Measurements from ENCODE around the gene ZFAND4.
"Not testable (repeated sequence)": the region's sequence is repeated elsewhere in the genome, so short reads cannot be mapped to it uniquely, and the experiment has no call there.

The ZFAND4 gene

DNA sequence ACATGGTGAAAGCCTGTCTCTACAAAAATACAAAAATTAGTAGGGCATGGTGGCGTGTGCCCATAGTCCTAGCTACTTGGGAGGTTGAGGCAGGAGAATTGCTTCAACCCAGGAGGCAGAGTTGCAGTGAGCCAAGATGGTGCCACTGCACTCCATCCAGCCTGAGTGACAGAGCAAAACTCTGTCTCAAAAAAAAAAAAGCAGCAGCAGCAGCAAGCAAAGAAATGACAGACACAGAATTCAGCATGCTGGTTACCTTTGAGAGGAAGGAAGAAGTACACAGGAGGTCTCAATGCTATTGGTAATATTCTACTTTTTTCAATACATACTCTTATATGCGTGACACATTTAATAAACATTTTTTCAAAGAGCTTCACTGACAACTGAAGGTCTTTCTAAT, 81.3 kb downstream of the ZFAND4 start:
- Mint-ChIP-seq H3K4me3 (no peak overlapping the region), H3K27me3 (no peaks in the 10 kb centered on the region), H3K36me3 (peaks cover 11 to 31% of the 10 kb centered on the region in 2 donors), H3K9me3 (peaks cover 3 to 8% of the 10 kb centered on the region in 2 donors), H3K4me1 (peaks cover 22 to 37% of the 10 kb centered on the region in 2 donors), H3K27ac (peak overlapping the region; percentile 14)
- ATAC-seq (replicated peaks): no peak
- DNase-seq: no peak

- peaks cover 25 to 38% of the 10 kb centered on the region in 2 donors for H3K4me1 Mint-ChIP-seq
- ATAC-seq (replicated peaks): no peak
- H3K27ac Mint-ChIP-seq: no peak overlapping the region
- H3K36me3 Mint-ChIP-seq: peaks cover 19 to 36% of the 10 kb centered on the region in 2 donors
- no peak for DNase-seq
- H3K27me3 Mint-ChIP-seq: no peaks in the 10 kb centered on the region
- peaks cover 10 to 11% of the 10 kb centered on the region in 2 donors for H3K9me3 Mint-ChIP-seq
- no peak overlapping the region for H3K4me3 Mint-ChIP-seq
These were observed 82.7 kb downstream of the ZFAND4 start for GRCh38 chr10:45589868-45590267.

- ATAC-seq (replicated peaks): no peak
- H3K4me3 Mint-ChIP-seq: no peak overlapping the region
- DNase-seq: no peak
- H3K27ac Mint-ChIP-seq: no peak overlapping the region
- H3K27me3 Mint-ChIP-seq: no peaks in the 10 kb centered on the region
- peaks cover 11 to 14% of the 10 kb centered on the region in 2 donors for H3K9me3 Mint-ChIP-seq
- peaks cover 24 to 36% of the 10 kb centered on the region in 2 donors for H3K4me1 Mint-ChIP-seq
- H3K36me3 Mint-ChIP-seq: peaks cover 22 to 42% of the 10 kb centered on the region in 2 donors
These were observed 83.6 kb downstream of the ZFAND4 start for GRCh38 chr10:45589009-45589408.

DNA sequence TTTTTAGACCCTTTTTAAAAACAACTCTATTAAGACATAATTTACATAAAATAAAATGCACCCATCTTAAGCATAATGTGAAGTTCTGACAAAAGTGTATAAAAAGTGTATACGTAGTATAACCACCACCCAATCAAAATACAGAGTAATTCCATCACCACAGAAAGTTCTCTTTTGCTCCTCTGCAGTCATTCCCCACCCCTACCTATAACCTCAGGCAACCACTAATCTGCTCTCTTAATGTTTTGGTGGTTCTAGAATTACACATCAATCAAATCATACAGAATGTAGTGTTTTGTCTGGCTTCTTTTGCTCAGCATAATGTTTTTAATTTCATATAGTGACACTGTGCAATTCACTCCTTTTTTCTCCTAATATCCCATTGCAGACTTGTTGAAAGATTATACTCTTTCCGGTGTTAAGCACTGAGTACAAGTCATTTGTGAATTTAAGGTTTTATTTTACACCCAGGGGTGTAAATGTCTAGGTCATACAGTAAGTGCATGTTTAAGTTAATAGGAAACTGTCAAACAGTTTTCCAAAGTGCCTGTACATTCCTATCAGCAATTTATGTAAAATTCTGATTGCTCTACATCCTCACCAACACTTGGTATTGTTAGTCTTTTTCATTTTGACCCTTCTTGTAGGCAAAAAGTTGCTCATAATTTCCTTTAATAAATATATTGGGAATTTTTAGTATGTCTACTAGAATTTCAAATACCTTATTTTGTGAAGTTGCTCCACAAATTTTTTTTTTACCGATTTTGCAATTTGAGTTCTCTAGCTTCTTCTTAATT, 86.3 kb downstream of the ZFAND4 start:
- H3K27me3 Mint-ChIP-seq: no peaks in the 10 kb centered on the region
- ATAC-seq (replicated peaks) (no peak), DNase-seq (no peak)
- H3K36me3 Mint-ChIP-seq: peaks cover 25 to 37% of the 10 kb centered on the region in 2 donors
- H3K27ac Mint-ChIP-seq: no peak overlapping the region
- H3K4me1 Mint-ChIP-seq: peaks cover 16 to 24% of the 10 kb centered on the region in 2 donors
- H3K9me3 Mint-ChIP-seq: peaks cover 11 to 14% of the 10 kb centered on the region in 2 donors
- no peak overlapping the region for H3K4me3 Mint-ChIP-seq

GRCh38 chr10:45585131-45585530, 87.4 kb downstream of the ZFAND4 start:
- ATAC-seq (replicated peaks): no peak
- peaks cover 11 to 14% of the 10 kb centered on the region in 2 donors for H3K9me3 Mint-ChIP-seq
- H3K4me1 Mint-ChIP-seq: peaks cover 20 to 31% of the 10 kb centered on the region in 2 donors
- peaks cover 21 to 30% of the 10 kb centered on the region in 2 donors for H3K36me3 Mint-ChIP-seq
- no peak overlapping the region for H3K4me3 Mint-ChIP-seq
- H3K27ac Mint-ChIP-seq: no peak overlapping the region
- no peaks in the 10 kb centered on the region for H3K27me3 Mint-ChIP-seq
- no peak for DNase-seq

DNA sequence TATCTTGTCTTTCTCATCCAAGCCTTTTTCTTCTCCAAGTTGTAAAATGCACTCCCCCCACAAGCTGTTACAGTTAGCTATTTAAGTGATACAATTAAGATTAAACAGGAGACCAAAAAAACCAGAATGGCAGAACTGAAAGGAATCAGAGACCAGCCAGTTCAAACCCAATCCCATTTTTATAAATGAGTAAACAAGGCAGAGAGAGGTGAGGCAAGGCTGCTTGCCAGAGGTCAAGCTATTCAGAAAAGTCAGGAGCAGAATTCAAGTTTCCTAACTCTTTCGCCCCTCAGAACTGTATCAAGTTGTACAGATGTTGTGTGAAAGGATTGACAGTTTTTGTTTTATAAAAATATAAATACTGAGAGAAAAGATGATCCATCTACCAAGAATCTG, 90.2 kb downstream of the ZFAND4 start:
- DNase-seq: no peak
- peaks cover 8 to 12% of the 10 kb centered on the region in 2 donors for H3K9me3 Mint-ChIP-seq
- H3K36me3 Mint-ChIP-seq: peaks cover 16% of the 10 kb centered on the region in 2 donors
- no peak for ATAC-seq (replicated peaks)
- no peaks in the 10 kb centered on the region for H3K27me3 Mint-ChIP-seq
- H3K4me1 Mint-ChIP-seq: peaks cover 23 to 40% of the 10 kb centered on the region in 2 donors
- no peak overlapping the region for H3K4me3 Mint-ChIP-seq
- H3K27ac Mint-ChIP-seq: no peak overlapping the region

GRCh38 chr10:45581582-45582385, 90.8 kb downstream of the ZFAND4 start:
- Mint-ChIP-seq H3K9me3 (peaks cover 5 to 11% of the 10 kb centered on the region in 2 donors), H3K4me1 (peaks cover 25 to 40% of the 10 kb centered on the region in 2 donors), H3K27ac (peak overlapping the region; percentile 80), H3K27me3 (no peaks in the 10 kb centered on the region), H3K4me3 (peak overlapping the region in 1 of 2 donors; percentile 10), H3K36me3 (peaks cover 13 to 14% of the 10 kb centered on the region in 2 donors)
- peak in 1 of 2 donors; percentile 14 for ATAC-seq (replicated peaks)
- DNase-seq: no peak

GRCh38 chr10:45581216-45581549, 91.4 kb downstream of the ZFAND4 start:
- Mint-ChIP-seq H3K4me1 (peaks cover 25 to 40% of the 10 kb centered on the region in 2 donors), H3K27me3 (no peaks in the 10 kb centered on the region)
- ATAC-seq (replicated peaks): peak; percentile 73

GRCh38 chr10:45580371-45581215, 92.0 kb downstream of the ZFAND4 start:
- peak overlapping the region; percentile 98 for H3K27ac Mint-ChIP-seq
- H3K4me1 Mint-ChIP-seq: peaks cover 25 to 40% of the 10 kb centered on the region in 2 donors
- H3K9me3 Mint-ChIP-seq: peaks cover 4 to 7% of the 10 kb centered on the region in 2 donors
- peak overlapping the region; percentile 89 to 94 for H3K4me3 Mint-ChIP-seq
- no peaks in the 10 kb centered on the region for H3K27me3 Mint-ChIP-seq
- H3K36me3 Mint-ChIP-seq: peaks cover 10 to 11% of the 10 kb centered on the region in 2 donors
- ATAC-seq (replicated peaks): peak; percentile 88
- DNase-seq: peak; percentile 34

More at GRCh38 chr10:45581216-45581549, 91.4 kb downstream of the ZFAND4 start:
- Mint-ChIP-seq H3K27ac (peak overlapping the region; percentile 98), H3K36me3 (peaks cover 11 to 13% of the 10 kb centered on the region in 2 donors), H3K4me3 (peak overlapping the region; percentile 89 to 94), H3K9me3 (peaks cover 4 to 10% of the 10 kb centered on the region in 2 donors)
- DNase-seq: no peak

DNA sequence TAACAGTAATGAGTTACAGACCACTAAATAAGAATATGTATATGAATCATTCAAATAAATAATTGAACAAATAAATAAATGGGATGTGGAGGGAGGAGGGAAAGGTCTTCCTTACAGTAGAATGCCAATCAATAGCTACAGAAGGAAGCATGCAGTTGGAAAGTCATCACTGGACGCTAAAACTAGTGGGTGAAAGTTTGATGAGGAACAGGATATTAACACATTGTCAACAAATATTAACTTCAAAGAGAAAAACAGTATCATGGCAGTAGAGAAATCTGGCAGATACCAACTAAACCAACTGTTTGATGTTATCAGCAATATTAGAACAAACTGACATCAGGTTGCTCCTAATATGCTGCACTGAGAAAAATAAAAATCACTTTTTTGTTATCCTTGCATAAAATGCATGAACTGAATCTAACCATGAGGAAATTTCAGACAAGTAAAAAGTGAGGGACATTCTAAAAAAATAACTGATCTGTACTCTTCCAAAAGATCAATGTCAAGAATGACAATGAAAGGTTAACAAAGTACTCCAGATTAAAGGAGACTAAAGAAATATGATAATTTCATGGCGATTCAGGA, 94.1 kb downstream of the ZFAND4 start:
- H3K36me3 Mint-ChIP-seq: peaks cover 0 to under 1% of the 10 kb centered on the region in 2 donors
- H3K27ac Mint-ChIP-seq: no peak overlapping the region
- no peak overlapping the region for H3K4me3 Mint-ChIP-seq
- ATAC-seq (replicated peaks): no peak
- no peaks in the 10 kb centered on the region for H3K27me3 Mint-ChIP-seq
- DNase-seq: no peak
- no peaks in the 10 kb centered on the region for H3K9me3 Mint-ChIP-seq
- peaks cover 21 to 36% of the 10 kb centered on the region in 2 donors for H3K4me1 Mint-ChIP-seq

GRCh38 chr10:45575966-45576597, 96.5 kb downstream of the ZFAND4 start:
- Mint-ChIP-seq H3K4me1 (peaks cover 23 to 27% of the 10 kb centered on the region in 2 donors), H3K36me3 (peaks cover 7 to 12% of the 10 kb centered on the region in 2 donors), H3K27ac (no peak overlapping the region), H3K27me3 (no peaks in the 10 kb centered on the region), H3K9me3 (peaks cover 0 to 4% of the 10 kb centered on the region in 2 donors), H3K4me3 (no peak overlapping the region)
- DNase-seq (no peak), ATAC-seq (replicated peaks) (no peak)

DNA sequence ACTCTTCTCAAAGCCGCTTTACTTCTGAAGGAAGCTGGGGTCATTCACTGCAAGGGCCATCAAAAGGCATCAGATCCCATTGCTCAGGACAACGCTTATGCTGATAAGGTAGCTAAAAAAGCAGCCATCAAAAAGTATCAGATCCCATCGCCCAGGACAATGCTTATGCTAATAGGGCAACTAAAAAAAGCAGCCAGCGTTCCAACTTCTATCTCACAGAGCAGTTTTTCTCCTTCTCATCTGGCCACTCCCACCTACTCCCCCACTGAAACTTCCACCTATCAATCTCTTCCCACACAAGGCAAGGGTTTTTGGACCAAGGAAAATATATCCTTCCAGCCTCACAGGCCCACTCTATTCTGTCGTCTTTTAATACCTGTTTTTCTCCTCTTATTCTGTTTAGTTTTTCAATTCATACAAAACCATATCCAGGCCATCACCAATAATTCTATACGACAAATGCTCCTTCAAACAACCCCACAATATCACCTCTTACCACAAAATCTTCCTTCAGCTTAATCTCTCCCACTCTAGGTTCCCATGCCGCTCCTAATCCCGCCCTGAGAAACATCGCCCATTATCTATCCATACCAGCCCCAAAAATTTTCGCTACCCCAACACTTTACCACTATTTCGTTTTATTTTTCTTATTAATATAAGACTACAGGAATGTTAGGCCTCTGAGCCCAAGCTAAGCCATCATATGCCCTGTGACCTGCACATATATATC, 97.4 kb downstream of the ZFAND4 start:
- Mint-ChIP-seq H3K4me1 (peaks cover 16 to 20% of the 10 kb centered on the region in 2 donors), H3K36me3 (peaks cover 7 to 12% of the 10 kb centered on the region in 2 donors)
- not testable (repeated sequence) for H3K27ac Mint-ChIP-seq; H3K4me3 Mint-ChIP-seq; ATAC-seq (replicated peaks); H3K27me3 Mint-ChIP-seq; DNase-seq; H3K9me3 Mint-ChIP-seq
